Endodermal cell (in vitro differentiated cells): ENCODE data around the gene KDM1A. TPM values are rescaled to one million over a fixed set of nuclear protein-coding genes. Genes with fewer than 3 reads are reported as not detected.

Source experiments
- DNase-seq: peaks from one replicate; pipeline ENCODE4 v3.0.0-alpha.2; 2017
- H3K27ac ChIP-seq: 2 replicates; pipeline ENCODE4 v1.5.1; 2013; ENCODE audit warnings: mild to moderate bottlenecking, low read depth, low read length, moderate library complexity
- H3K27me3 ChIP-seq: 2 replicates; pipeline ENCODE4 v1.6.1; 2013; ENCODE audit warnings: mild to moderate bottlenecking, low read length, moderate library complexity; ENCODE audit not compliant: insufficient read depth, control insufficient read depth, poor library complexity, severe bottlenecking
- H3K36me3 ChIP-seq: 2 replicates; pipeline ENCODE4 v1.7.0; 2013; ENCODE audit warnings: mild to moderate bottlenecking, low read length, moderate library complexity; ENCODE audit not compliant: control insufficient read depth, insufficient read depth
- H3K4me1 ChIP-seq: one replicate; pipeline ENCODE4 v1.7.0; 2013; ENCODE audit warnings: low read length; ENCODE audit not compliant: control insufficient read depth, insufficient read depth
- H3K4me3 ChIP-seq: 2 replicates; pipeline ENCODE4 v1.5.1; 2013; ENCODE audit warnings: mild to moderate bottlenecking, low read length, moderate library complexity
- H3K9ac ChIP-seq: 2 replicates; pipeline ENCODE4 v1.6.1; 2013; ENCODE audit warnings: mild to moderate bottlenecking, low read length, moderate library complexity; ENCODE audit not compliant: poor library complexity, severe bottlenecking; ENCODE audit errors: extremely low read depth
- H3K9me3 ChIP-seq: 2 replicates; pipeline ENCODE4 v1.6.1; 2013; ENCODE audit warnings: mild to moderate bottlenecking, low read length, moderate library complexity; ENCODE audit not compliant: control insufficient read depth
- H3K27ac Mint-ChIP-seq: 2 replicates; pipeline ENCODE4 v1.8.0; 2020; ENCODE audit warnings: mixed read lengths
- H3K27me3 Mint-ChIP-seq: 2 replicates; pipeline ENCODE4 v1.8.0; 2021; ENCODE audit warnings: mild to moderate bottlenecking, mixed read lengths; ENCODE audit not compliant: insufficient read depth
- H3K36me3 Mint-ChIP-seq: 2 replicates; pipeline ENCODE4 v1.8.0; 2020; ENCODE audit warnings: low read depth, mixed read lengths
- H3K4me1 Mint-ChIP-seq: 2 replicates; pipeline ENCODE4 v1.8.0; 2020; ENCODE audit warnings: mixed read lengths
- H3K4me3 Mint-ChIP-seq: 2 replicates; pipeline ENCODE4 v1.8.0; 2020; ENCODE audit warnings: mild to moderate bottlenecking, moderate library complexity, mixed read lengths
- H3K9me3 Mint-ChIP-seq: 2 replicates; pipeline ENCODE4 v1.8.0; 2020; ENCODE audit warnings: mild to moderate bottlenecking, mixed read lengths
- CTCF ChIP-seq: fragments of 200-600 bp; sonication (generic); conservative IDR thresholded peaks from 2 replicates; pipeline ENCODE4 v1.5.0; 2021; ENCODE audit warnings: antibody characterized with exemption, mild to moderate bottlenecking
- WGBS, 2 experiments: methylation state at CpG; one replicate each; pipeline versions ENCODE4 v1.1.5 to v1.1.7; 2013; ENCODE audit warnings: missing lambda C conversion rate in 2 of 2, mixed read lengths in 1 of 2; ENCODE audit not compliant: insufficient coverage in 1 of 2, insufficient read length in 1 of 2; 5-methylcytosine and 5-hydroxymethylcytosine counted together
- total RNA-seq, 2 donors: library from RNA; stranded (reverse); fragmentation: NEBNext Ultra II Directional in 1 of 2; extraction: Animal tissue kit (Norgen Biotek cat#: 25700) in 1 of 2; gene quantifications; 2 replicates in 1 of 2; 3 replicates in 1 of 2; pipeline ENCODE4 v1.2.1, GENCODE V29; 2021

Gene KDM1A
- total RNA-seq, 2 donors from 2014 or later = 153 to 204 TPM

GRCh38 chr1:23029337-23029736 is 10.1 kb downstream of the KDM1A start:
- Histone ChIP-seq H3K4me3 (no peak overlapping the region), H3K9ac (no peak overlapping the region), H3K9me3 (peaks cover under 1% of the 10 kb centered on the region), H3K4me1 (no peaks in the 10 kb centered on the region), H3K36me3 (peaks cover 8% of the 10 kb centered on the region), H3K27me3 (peaks cover 12% of the 10 kb centered on the region), H3K27ac (no peak overlapping the region)
- Mint-ChIP-seq H3K9me3 (no peaks in the 10 kb centered on the region), H3K36me3 (peaks cover 5% of the 10 kb centered on the region), H3K27ac (no peak overlapping the region), H3K4me3 (no peak overlapping the region), H3K4me1 (peaks cover 21% of the 10 kb centered on the region), H3K27me3 (peaks cover 8% of the 10 kb centered on the region)
- 92% methylated on average over 3 of the region's 4 CpGs; no CpG with 5 or more reads in 1 of the 2 experiments for WGBS, 2 experiments
- no peak for DNase-seq
- TF ChIP-seq CTCF = no peak

GRCh38 chr1:23035823-23036452 is 16.7 kb downstream of the KDM1A start:
- Histone ChIP-seq H3K4me3 (no peak overlapping the region), H3K27ac (peak overlapping the region; percentile 52), H3K4me1 (peaks cover 9% of the 10 kb centered on the region), H3K9ac (no peak overlapping the region), H3K27me3 (peaks cover 52% of the 10 kb centered on the region), H3K9me3 (no peaks in the 10 kb centered on the region), H3K36me3 (peaks cover 7% of the 10 kb centered on the region)
- Mint-ChIP-seq H3K27ac (no peak overlapping the region), H3K36me3 (peaks cover 4% of the 10 kb centered on the region), H3K4me3 (no peak overlapping the region), H3K27me3 (peaks cover 18% of the 10 kb centered on the region), H3K4me1 (peaks cover 35% of the 10 kb centered on the region), H3K9me3 (no peaks in the 10 kb centered on the region)
- TF ChIP-seq CTCF = no peak
- WGBS, 2 experiments = 27% methylated on average over 2 of the region's 2 CpGs; no CpG with 5 or more reads in 1 of the 2 experiments
- peak; percentile 78 for DNase-seq

GRCh38 chr1:23037081-23037740 is 17.9 kb downstream of the KDM1A start:
- DNase-seq = no peak
- Histone ChIP-seq H3K4me3 (no peak overlapping the region), H3K9ac (no peak overlapping the region), H3K27me3 (peaks cover 52% of the 10 kb centered on the region), H3K4me1 (peaks cover 9% of the 10 kb centered on the region), H3K9me3 (no peaks in the 10 kb centered on the region), H3K36me3 (peaks cover 8% of the 10 kb centered on the region), H3K27ac (no peak overlapping the region)
- Mint-ChIP-seq H3K27me3 (peaks cover 18% of the 10 kb centered on the region), H3K4me1 (peaks cover 28% of the 10 kb centered on the region), H3K4me3 (no peak overlapping the region), H3K36me3 (peaks cover 1% of the 10 kb centered on the region), H3K9me3 (no peaks in the 10 kb centered on the region), H3K27ac (no peak overlapping the region)
- WGBS, 2 experiments = 86 to 93% methylated on average over 2 to 4 of the region's 4 CpGs
- no peak for TF ChIP-seq CTCF
